NCI-H524 treated with DMSO at 0.1 percent for 48 hours (cell line): ENCODE results near the gene IGLL5.

ENCODE experiments used
- DNase-seq: peaks from one replicate; lab custom pipeline; 2025; lab: John Stamatoyannopoulos, UW

The IGLL5 gene

DNA sequence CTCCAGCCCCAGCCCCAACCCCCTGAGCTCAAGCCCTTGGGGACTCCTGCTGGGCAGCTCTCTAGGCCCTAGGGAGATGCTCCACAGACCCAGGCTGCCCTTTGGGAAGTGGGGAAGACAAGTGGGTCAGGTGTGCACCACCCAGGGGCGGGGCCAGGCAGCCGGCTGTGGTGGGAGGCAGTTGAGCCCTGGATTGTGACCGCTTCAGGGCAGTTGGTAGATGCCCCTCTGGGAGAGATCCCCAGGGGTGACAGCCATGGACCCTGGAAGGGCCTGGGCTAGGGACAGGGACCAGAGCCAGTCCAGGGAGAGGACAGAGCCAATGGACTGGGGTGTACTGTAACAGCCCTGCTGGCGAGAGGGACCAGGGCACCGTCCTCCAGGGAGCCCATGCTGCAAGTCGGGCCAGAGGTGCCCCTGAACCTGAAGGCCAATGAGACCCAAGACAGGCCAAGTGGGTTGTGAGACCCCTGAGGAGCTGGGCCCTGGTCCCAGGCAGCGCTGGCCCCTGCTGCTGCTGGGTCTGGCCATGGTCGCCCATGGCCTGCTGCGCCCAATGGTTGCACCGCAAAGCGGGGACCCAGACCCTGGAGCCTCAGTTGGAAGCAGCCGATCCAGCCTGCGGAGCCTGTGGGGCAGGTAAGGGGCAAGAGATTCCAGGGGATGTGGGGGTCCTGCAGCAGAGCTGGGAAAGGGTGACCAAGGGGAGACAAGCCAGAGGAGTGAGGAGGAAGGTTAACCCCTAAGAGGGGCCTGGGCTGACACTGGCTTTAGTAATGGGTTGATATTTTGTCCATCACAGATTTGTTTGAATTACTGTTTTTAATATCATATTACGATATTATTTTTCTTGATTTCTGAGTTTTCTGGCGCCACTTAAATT, at the start of gene IGLL5:
IGLL5 (plus strand) TSS at position 196 of the 883 bp plus-strand sequence; CDS start at position 434, 238 bp downstream.
- no peak for DNase-seq

DNA sequence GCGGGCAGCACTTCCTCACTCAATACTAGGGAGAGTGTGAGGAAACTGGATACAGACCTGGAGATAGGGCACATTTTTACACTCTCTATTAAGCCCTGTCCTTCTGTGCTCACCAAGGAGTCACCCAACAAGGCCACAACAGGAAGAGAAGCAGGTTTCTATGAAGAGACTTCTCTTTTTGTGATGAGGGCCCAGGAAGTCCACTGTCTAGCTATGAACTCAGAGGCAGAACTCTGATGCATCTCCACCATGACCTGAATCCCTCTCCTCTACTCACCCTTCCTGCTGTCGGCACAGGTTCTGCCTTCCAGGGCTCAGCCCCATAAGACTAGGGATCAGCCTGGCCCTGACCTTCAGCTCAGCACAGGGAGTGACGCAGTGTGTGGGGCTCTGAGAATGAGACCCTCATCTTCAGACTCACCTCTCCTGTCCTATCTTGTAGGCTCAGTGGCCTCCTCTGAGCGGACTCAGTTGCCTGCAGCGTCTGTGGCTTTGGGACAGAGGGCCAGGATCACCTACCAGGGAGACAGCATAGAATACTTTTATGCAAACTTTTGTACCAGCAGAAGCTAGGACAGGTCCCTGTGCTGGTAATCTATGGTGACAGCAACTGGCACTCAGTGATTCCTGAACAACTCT, 49.3 kb upstream of the IGLL5 start:
- no peak for DNase-seq

- no peak for DNase-seq
Observed at GRCh38 chr22:22839570-22840314, 47.9 kb upstream of the IGLL5 start.

- DNase-seq: peak; percentile 30
Observed at GRCh38 chr22:22840780-22841179, 46.8 kb upstream of the IGLL5 start.

GRCh38 chr22:22841598-22841997, 46.0 kb upstream of the IGLL5 start:
- no peak for DNase-seq

DNA sequence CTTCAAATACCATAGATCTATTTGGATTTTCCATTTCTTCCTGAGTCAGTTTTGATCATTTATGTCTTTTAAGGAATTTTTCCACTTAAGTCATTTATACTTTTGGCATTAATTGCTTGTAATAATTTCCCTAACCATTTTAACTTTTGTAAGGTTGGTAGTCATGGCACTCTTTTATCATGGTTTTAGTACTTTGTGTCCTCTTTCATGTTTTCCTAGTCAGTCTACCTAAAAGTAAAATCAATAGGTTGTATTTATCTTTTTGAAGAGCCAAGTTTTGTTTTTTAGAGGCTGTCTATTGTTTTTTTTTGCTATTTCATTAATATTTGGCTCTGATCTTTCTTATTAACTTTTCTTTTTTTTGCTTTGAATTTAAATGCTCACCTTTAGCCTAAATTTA, 45.5 kb upstream of the IGLL5 start:
- DNase-seq: no peak

GRCh38 chr22:22843848-22844247, 43.8 kb upstream of the IGLL5 start:
- DNase-seq: no peak

DNA sequence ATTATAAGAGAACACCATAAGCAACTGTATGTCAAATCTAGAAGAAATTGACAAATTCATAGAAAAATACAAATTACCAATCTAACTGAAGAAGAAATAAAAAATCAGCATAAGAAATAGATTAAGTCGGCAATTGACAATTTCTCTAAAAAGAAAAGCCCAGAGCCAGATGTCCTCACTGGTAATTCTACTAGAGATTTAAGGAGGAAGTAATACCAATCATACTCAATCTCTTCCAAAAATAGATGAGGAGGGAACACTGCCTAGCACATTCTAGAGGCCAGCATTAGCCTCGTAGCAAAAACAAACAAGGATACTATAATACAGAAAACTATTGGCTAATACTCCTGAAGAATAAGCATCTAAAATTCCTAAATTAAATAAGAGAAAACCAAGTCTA, 40.4 kb upstream of the IGLL5 start:
- DNase-seq: no peak

GRCh38 chr22:22848364-22848866, 39.2 kb upstream of the IGLL5 start:
- no peak for DNase-seq

GRCh38 chr22:22849640-22850610, 37.7 kb upstream of the IGLL5 start:
- no peak for DNase-seq

DNA sequence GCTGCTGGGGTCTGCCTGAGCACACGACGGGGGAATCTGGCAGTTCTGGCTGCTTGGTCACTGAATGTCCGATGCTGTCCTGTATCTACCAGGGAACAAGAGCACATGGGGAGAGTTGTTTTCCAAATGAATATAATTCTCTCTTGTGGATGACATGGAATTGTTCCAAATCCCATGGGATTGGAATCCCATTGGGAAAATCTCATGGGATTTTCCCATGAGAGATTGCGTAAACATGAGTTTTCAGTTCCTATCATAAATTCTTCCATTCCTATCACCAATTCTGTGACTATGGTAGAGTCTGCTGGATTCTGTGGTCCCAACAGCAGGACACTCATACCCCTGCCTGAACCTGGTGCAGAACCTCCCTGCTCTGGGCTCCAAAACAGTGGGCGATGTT, 35.6 kb upstream of the IGLL5 start:
- no peak for DNase-seq

DNA sequence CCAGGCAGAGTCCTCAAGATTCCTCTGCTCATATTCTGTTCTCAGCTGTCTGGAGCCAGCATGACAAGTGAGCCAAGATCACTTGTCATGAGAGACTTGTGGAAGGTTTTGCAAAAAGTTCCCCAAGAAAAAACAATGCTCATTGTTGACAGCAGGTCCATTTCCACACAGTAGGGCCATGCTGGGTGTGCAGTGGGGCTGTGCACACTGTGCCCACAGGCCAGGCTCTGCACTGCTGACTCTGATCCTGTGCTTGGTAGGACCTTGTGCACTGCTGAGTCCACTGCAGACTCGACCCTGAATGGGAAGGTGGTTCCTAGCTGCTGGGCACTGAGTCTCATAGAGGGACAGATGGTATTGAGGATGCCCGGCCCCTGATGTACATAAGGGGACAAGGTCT, 33.9 kb upstream of the IGLL5 start:
- DNase-seq: no peak

- no peak for DNase-seq
Observed at GRCh38 chr22:22854466-22854865, 33.1 kb upstream of the IGLL5 start.

GRCh38 chr22:22855085-22855484, 32.5 kb upstream of the IGLL5 start:
- DNase-seq: no peak

- no peak for DNase-seq
Observed at GRCh38 chr22:22855617-22856308, 31.9 kb upstream of the IGLL5 start.

- no peak for DNase-seq
Observed at GRCh38 chr22:22856364-22856763, 31.3 kb upstream of the IGLL5 start.

DNA sequence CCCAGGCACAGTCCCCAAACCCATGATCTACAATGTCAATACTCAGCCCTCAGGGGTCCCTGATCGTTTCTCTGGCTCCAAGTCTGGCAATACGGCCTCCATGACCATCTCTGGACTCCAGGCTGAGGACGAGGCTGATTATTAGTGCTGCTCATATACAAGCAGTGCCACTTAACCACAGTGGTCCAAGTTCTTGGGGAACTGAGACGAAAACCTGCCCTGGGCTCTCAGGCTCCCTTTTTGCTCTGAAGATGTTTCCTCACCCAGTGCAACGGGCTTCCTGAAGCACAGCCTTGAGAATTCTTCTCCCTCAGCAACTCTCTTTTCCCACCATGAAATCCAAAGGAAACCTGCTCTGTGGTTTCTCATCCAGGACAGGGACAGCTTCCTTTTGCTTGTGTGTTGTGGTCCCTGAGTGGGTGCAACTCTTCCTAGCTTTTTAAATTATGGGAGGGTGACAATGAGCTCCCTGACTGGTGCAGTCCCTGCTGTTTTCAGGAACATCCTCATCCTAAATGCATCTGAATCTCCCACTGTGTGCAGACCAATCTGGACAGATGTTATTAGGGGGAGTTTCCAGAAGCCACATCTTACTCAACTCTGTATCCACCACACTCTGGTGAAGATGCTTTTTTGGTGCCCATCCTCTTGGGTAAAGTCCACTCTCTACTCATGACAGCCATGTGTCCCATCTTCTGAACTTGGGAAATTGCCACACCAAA, 30.6 kb upstream of the IGLL5 start:
- DNase-seq: no peak

DNA sequence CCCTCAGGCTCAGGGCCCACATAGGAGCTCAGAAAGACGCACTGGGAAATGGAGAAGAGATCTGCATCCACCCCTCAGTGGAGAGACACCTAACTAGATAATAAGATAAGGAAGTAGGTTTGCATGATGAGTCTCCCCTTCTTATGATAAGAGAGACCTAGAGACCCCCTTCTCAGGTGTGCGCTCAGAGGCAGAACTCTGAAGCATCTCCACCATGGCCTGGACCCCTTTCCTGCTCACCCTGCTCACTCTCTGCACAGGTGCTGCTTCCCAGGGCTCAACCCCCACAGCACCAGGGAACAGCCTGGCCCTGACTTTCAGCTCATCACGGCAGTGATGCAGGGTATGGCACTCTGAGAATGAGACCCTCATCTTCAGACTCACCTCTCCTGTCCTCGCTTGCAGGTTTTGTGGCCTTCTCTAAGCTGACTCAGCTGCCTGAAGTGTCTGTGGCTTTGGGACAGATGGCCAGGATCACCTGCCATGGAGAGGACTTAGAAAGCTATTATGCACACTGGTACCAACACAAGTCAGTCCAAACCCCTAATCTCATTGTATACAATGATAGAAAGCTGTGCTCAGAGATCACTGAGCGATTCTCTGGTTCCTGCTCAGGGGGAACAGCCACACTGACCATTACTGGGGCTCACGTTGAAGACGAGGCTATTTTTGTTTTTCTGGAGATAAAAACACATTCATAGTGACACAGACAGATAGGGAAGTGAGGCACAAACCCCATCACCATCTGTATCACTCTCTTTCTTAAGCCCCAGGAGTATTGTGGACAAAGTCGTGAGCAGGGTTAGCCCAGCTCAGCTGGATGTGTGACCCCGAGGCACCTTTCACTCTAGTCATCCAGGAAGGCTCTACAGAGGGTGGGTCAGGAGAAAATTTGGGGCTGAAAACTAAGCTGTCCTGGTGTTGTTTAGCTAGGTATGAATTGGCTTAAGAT, 29.7 kb upstream of the IGLL5 start:
- no peak for DNase-seq

GRCh38 chr22:22858559-22858937, 29.1 kb upstream of the IGLL5 start:
- DNase-seq: no peak
